GM11168 (cell line): ENCODE data around the gene HEPH.
"Not testable (repeated sequence)": the region's sequence is repeated elsewhere in the genome, so short reads cannot be mapped to it uniquely, and the experiment has no call there.

Experiments used
- in situ Hi-C: fragments of 300-500 bp; cut with MboI; formaldehyde crosslinking; loops from one replicate; pipeline ENCODE4 v1.12.0; 2022; ENCODE audit warnings: low sequenced_read_pairs; ENCODE audit not compliant: unreplicated experiment

Gene HEPH

GRCh38 chrX:66200855-66201795 is 37.1 kb downstream of the HEPH start:
- in situ Hi-C loops, result no loop called here

- in situ Hi-C loops, result no loop called here
Measured at GRCh38 chrX:66203114-66203513, 39.1 kb downstream of the HEPH start.

GRCh38 chrX:66221856-66222255 is 57.8 kb downstream of the HEPH start:
- in situ Hi-C loops, result no loop called here

- in situ Hi-C loops, result no loop called here
Measured at GRCh38 chrX:66232296-66232695, 68.2 kb downstream of the HEPH start.

GRCh38 chrX:66233209-66233608 is 69.2 kb downstream of the HEPH start:
- in situ Hi-C loops, result no loop called here

- in situ Hi-C loops, result not testable (repeated sequence)
Measured at GRCh38 chrX:66233904-66234303, 69.9 kb downstream of the HEPH start.

- in situ Hi-C loops, result no loop called here
Measured at GRCh38 chrX:66255359-66255967, 91.4 kb downstream of the HEPH start.

- in situ Hi-C loops, result no loop called here
Measured at GRCh38 chrX:66262807-66263206, 98.8 kb downstream of the HEPH start.
